Activated CD8-positive, alpha-beta memory T cell treated with anti-CD3 and anti-CD28 coated beads, Interleukin-2, amount 50 U/mL, for 24 hours (primary cell): ENCODE measurements around the gene MAD1L1.

Experiments
- DNase-seq: peaks from one replicate; pipeline ENCODE4 v3.0.0-alpha.2; 2020; ENCODE audit errors: extremely low read depth

The MAD1L1 gene

GRCh38 chr7:1897861-1898627 lies 334.7 kb downstream of the MAD1L1 start:
- DNase-seq, result no peak

- no peak for DNase-seq
These were observed 335.5 kb downstream of the MAD1L1 start for GRCh38 chr7:1897076-1897860.

GRCh38 chr7:1895664-1896515 lies 336.9 kb downstream of the MAD1L1 start:
- no peak for DNase-seq

- DNase-seq, result no peak
These were observed 337.7 kb downstream of the MAD1L1 start for GRCh38 chr7:1894906-1895663.

DNA sequence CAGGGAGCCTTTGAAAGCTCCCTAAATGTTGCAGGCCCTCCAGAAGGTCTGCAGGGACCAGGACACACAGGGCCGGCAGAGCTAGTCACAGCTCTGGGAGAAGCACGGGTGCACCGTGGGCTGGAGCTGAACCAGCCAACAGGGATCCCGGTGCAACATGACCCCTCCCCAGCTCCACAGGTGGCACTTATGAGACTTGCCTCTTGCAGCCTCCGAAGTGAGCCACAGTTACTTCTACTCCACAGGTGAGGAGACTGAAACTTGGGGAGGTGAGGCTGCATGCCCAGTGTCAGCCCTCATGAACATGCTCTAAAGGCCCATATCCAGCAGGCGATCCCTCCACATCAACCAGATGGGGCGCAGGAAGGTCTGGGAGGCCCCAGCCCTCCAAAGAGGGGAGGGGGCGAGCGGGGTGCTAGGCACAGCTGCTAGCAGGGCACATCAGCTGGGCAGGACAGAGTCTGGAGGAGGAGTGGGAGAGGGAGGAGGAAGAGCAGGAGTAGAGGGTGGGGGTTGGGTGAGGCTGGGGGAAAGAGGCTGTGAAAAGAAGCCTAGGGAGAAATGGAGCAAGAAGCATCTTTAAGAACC lies 338.3 kb downstream of the MAD1L1 start:
- DNase-seq, result no peak

GRCh38 chr7:1893451-1893850 lies 339.3 kb downstream of the MAD1L1 start:
- DNase-seq, result no peak

GRCh38 chr7:1893036-1893435 lies 339.7 kb downstream of the MAD1L1 start:
- no peak for DNase-seq

GRCh38 chr7:1892011-1892965 lies 340.5 kb downstream of the MAD1L1 start:
- no peak for DNase-seq

- DNase-seq, result no peak
These were observed 342.2 kb downstream of the MAD1L1 start for GRCh38 chr7:1890289-1891235.

DNA sequence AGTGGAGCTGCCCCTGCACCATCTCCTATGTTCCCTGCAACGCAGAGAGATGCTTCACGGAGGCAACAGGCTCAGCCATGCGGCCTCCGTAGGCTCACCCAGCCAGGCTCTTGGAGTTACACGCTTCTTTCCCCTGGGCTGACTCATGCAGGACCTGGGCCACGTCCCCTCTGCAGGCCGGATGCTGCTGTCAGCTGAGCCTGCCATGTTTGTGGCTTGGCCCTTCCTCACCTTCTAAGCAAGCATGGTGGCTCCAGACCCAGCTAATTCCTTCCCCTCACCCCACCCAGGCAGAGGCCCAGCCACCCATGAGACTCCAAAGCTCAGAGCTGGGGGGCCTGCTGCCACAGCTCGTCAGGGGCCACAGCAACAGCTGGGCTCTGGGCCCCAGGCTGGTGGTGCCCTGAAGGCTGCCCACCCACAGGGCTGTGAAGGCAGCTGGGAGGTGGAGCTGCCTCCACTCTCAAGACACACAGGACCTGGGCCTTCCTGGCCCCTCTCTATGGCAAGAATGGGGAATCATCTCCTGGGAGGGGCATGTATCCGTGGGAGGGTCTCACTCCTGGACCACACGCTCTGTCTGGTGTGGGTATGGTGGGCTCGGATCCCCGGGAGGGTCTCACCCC lies 343.1 kb downstream of the MAD1L1 start:
- no peak for DNase-seq

DNA sequence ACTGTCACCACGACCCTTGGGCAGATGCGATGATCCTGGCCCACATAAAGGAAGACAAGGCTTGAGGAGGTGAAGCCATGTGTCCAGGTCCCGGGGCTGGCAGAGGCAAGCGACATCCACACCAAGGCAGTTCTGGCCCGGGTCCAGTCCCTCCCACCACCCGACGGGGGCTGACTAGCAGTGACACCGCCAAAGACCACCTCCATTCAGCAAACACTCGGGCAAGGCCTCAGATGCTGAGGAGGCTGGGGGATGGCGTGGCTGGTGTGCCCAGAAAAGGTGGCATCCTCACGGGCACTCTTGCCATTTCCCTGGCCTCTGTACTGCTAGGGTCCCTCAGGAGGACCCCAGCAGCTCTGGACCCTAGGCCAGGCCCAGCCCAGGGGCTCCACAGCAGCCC lies 343.7 kb downstream of the MAD1L1 start:
- no peak for DNase-seq

DNA sequence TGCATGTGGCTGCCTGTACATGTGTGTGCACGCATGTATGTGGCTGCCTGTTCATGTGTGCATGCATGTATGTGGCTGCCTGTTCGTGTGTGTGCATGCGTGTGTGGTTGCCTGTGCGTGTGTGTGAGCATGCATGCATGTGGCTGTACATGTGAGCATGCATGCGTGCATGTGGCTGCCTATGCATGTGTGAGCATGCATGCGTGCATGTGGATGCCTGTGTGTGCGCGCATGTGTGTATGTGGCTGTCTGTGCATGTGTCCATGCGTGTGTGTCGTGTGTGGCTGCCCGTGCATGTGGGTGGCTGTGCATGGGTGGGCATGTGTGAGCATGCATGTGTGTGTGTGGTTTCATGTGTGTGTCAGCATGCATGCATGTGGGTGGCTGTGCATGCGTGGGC lies 344.3 kb downstream of the MAD1L1 start:
- DNase-seq, result no peak

GRCh38 chr7:1887251-1887650 lies 345.5 kb downstream of the MAD1L1 start:
- DNase-seq, result no peak

- no peak for DNase-seq
These were observed 346.2 kb downstream of the MAD1L1 start for GRCh38 chr7:1886361-1887064.

- no peak for DNase-seq
These were observed 347.1 kb downstream of the MAD1L1 start for GRCh38 chr7:1885465-1886226.

GRCh38 chr7:1884583-1885350 lies 348.0 kb downstream of the MAD1L1 start:
- no peak for DNase-seq
